SK-N-SH (cell line): ENCODE results near the gene TNFRSF4. TPM values are rescaled to one million over a fixed set of nuclear protein-coding genes. Genes with fewer than 3 reads are reported as not detected.

Experiments
- CTCF ChIA-PET: fragments of 300-600, 350-600 bp; formaldehyde crosslinking; extraction: SDS; loops from one replicate; lab custom pipeline; 2021; lab: Yijun Ruan, JAX
- POLR2A ChIA-PET: fragments of 350-600 bp; sonication (Branson Sonifier 250); formaldehyde crosslinking; extraction: SDS; loops from one replicate; lab custom pipeline; 2020; ENCODE audit warnings: antibody characterized with exemption, inconsistent platforms; lab: Yijun Ruan, JAX
- DNase-seq: peaks from one replicate; pipeline ENCODE4 v3.0.0; 2012
- H2AFZ ChIP-seq: fragments of 200-600 bp; sonication (generic); 2 replicates; pipeline ENCODE4 v1.8.1; 2016; ENCODE audit warnings: antibody characterized with exemption, mild to moderate bottlenecking, low read depth
- H3F3A ChIP-seq: fragments of 200-600 bp; sonication (generic); replicated peaks from 2 replicates; pipeline ENCODE3; 2016; ENCODE audit warnings: antibody characterized with exemption, mild to moderate bottlenecking; ENCODE audit not compliant: insufficient read depth
- H3K27ac ChIP-seq, 2 experiments: fragments of 200-500 bp in 1 of 2; fragments of 200-600 bp in 1 of 2; sonication (Bioruptor generic) in 1 of 2; sonication (generic), shearing (Covaris generic) in 1 of 2; 2 replicates each; pipeline versions ENCODE4 v1.5.1 to v1.6.1; 2014 to 2016; ENCODE audit warnings: low read depth in 2 of 2, inconsistent platforms in 1 of 2, low read length in 1 of 2, mild to moderate bottlenecking in 1 of 2, mixed read lengths in 1 of 2
- H3K27me3 ChIP-seq: fragments of 200-600 bp; sonication (generic), shearing (Covaris generic); 2 replicates; pipeline ENCODE4 v1.6.1; 2016; ENCODE audit warnings: mixed run types; ENCODE audit not compliant: insufficient read depth
- H3K36me3 ChIP-seq, 2 experiments: fragments of 200-500 bp in 1 of 2; fragments of 200-600 bp in 1 of 2; sonication (Bioruptor generic) in 1 of 2; sonication (generic) in 1 of 2; replicated peaks in 1 of 2; 2 replicates each; pipeline versions ENCODE3 to v1.5.1; 2014 to 2016; ENCODE audit warnings: low read length in 1 of 2, mild to moderate bottlenecking in 1 of 2; ENCODE audit not compliant: insufficient read depth in 2 of 2, control insufficient read depth in 1 of 2
- H3K4me1 ChIP-seq, 2 experiments: fragments of 200-500 bp in 1 of 2; fragments of 200-600 bp in 1 of 2; sonication (Bioruptor generic) in 1 of 2; sonication (generic), shearing (Covaris generic) in 1 of 2; 2 replicates each; pipeline versions ENCODE4 v1.5.1 to v1.6.1; 2014 to 2016; ENCODE audit warnings: low read depth in 1 of 2, low read length in 1 of 2, mixed run types in 1 of 2; ENCODE audit not compliant: insufficient read depth in 2 of 2, control insufficient read depth in 1 of 2
- H3K4me2 ChIP-seq: fragments of 200-600 bp; sonication (generic), shearing (Covaris generic); 2 replicates; pipeline ENCODE4 v1.6.1; 2017; ENCODE audit warnings: mixed run types
- H3K4me3 ChIP-seq, 2 experiments: fragments of 200-500 bp in 1 of 2; fragments of 200-600 bp in 1 of 2; sonication (Bioruptor generic) in 1 of 2; sonication (generic), shearing (Covaris generic) in 1 of 2; 2 replicates each; pipeline versions ENCODE4 v1.5.1 to v1.8.1; 2014 to 2016; ENCODE audit warnings: low read depth in 2 of 2, inconsistent platforms in 1 of 2, low read length in 1 of 2, mild to moderate bottlenecking in 1 of 2, mixed read lengths in 1 of 2, moderate library complexity in 1 of 2
- H3K79me2 ChIP-seq: fragments of 200-600 bp; sonication (generic); 2 replicates; pipeline ENCODE4 v1.8.1; 2017; ENCODE audit warnings: mild to moderate bottlenecking; ENCODE audit not compliant: insufficient read depth
- H3K9ac ChIP-seq: fragments of 200-600 bp; sonication (generic); 2 replicates; pipeline ENCODE4 v1.6.1; 2017; ENCODE audit warnings: mixed run types
- H3K9me2 ChIP-seq: fragments of 200-600 bp; sonication (generic); 2 replicates; pipeline ENCODE4 v1.6.1; 2017; ENCODE audit warnings: mixed run types
- H3K9me3 ChIP-seq: fragments of 200-600 bp; sonication (generic); 2 replicates; pipeline ENCODE4 v1.6.1; 2017; ENCODE audit warnings: mixed run types, mild to moderate bottlenecking, moderate library complexity
- H4K20me1 ChIP-seq: fragments of 200-600 bp; sonication (generic); 2 replicates; pipeline ENCODE4 v1.6.1; 2017; ENCODE audit warnings: mild to moderate bottlenecking, mixed run types; ENCODE audit not compliant: insufficient read depth
- CHD2 ChIP-seq: fragments of 150-350 bp; IDR thresholded peaks from 2 replicates; pipeline ENCODE4 v1.6.1; 2018; ENCODE audit warnings: low read length; ENCODE audit not compliant: partially characterized antibody
- ELF1 ChIP-seq: IDR thresholded peaks from 2 replicates; pipeline ENCODE4 v1.4.0; 2012
- EP300 ChIP-seq, 2 experiments: IDR thresholded peaks; 2 replicates each; pipeline versions ENCODE4 v1.4.0 to v1.6.1; 2012; ENCODE audit warnings: borderline replicate concordance in 1 of 2, low read depth in 1 of 2, low read length in 1 of 2
- FOXJ3 ChIP-seq: sonication (generic); formaldehyde crosslinking; IDR thresholded peaks from 2 replicates; pipeline ENCODE4 v1.5.1; 2020; ENCODE audit warnings: mild to moderate bottlenecking, missing genetic modification reagents
- FOXM1 ChIP-seq: IDR thresholded peaks from 2 replicates; pipeline ENCODE4 v1.4.0; 2012; ENCODE audit warnings: low read depth, mild to moderate bottlenecking
- GATA2 ChIP-seq: sonication (generic); formaldehyde crosslinking; IDR thresholded peaks from 2 replicates; pipeline ENCODE4 v1.5.0; 2020; ENCODE audit warnings: mild to moderate bottlenecking, missing genetic modification reagents
- JUND ChIP-seq: IDR thresholded peaks from 2 replicates; pipeline ENCODE4 v1.4.0; 2012
- MEF2A ChIP-seq: IDR thresholded peaks from 2 replicates; pipeline ENCODE4 v1.4.0; 2012; ENCODE audit warnings: low read depth, borderline replicate concordance
- MXI1 ChIP-seq: IDR thresholded peaks from 2 replicates; pipeline ENCODE4 v1.6.1; 2012; ENCODE audit warnings: mild to moderate bottlenecking, low read depth, low read length, improper control_type of control experiment
- NFIC ChIP-seq: IDR thresholded peaks from 2 replicates; pipeline ENCODE4 v1.4.0; 2012; ENCODE audit warnings: borderline replicate concordance
- PBX3 ChIP-seq: IDR thresholded peaks from 2 replicates; pipeline ENCODE4; 2012
- POLR2AphosphoS5 ChIP-seq: IDR thresholded peaks from 2 replicates; pipeline ENCODE4 v1.6.1; 2012; ENCODE audit warnings: low read depth, low read length
- RAD21 ChIP-seq: IDR thresholded peaks from 2 replicates; pipeline ENCODE4 v1.6.1; 2012; ENCODE audit warnings: mild to moderate bottlenecking, low read length
- RFX5 ChIP-seq: IDR thresholded peaks from 2 replicates; pipeline ENCODE4 v1.6.1; 2012; ENCODE audit warnings: mild to moderate bottlenecking, improper control_type of control experiment, low read length
- RXRA ChIP-seq: IDR thresholded peaks from 2 replicates; pipeline ENCODE4 v1.4.0; 2012; ENCODE audit warnings: low read depth, mild to moderate bottlenecking, borderline replicate concordance
- SMC3 ChIP-seq: IDR thresholded peaks from 2 replicates; pipeline ENCODE4 v1.6.1; 2012; ENCODE audit warnings: low read depth, low read length, improper control_type of control experiment
- TCF12 ChIP-seq: IDR thresholded peaks from 2 replicates; pipeline ENCODE4 v1.4.0; 2012
- USF1 ChIP-seq: IDR thresholded peaks from 2 replicates; pipeline ENCODE4 v1.4.0; 2012; ENCODE audit warnings: low read depth, borderline replicate concordance
- USF2 ChIP-seq: fragments of 150-350 bp; IDR thresholded peaks from 2 replicates; pipeline ENCODE4 v1.6.1; 2017; ENCODE audit warnings: antibody characterized with exemption, low read length, low read depth, borderline replicate concordance
- WGBS: methylation state at CpG from one replicate; pipeline ENCODE4 v1.1.6; 2017; ENCODE audit warnings: low lambda C conversion rate; 5-methylcytosine and 5-hydroxymethylcytosine counted together
- polyA plus RNA-seq, 3 experiments: library from polyadenylated mRNA; depleted of rRNA; stranded (reverse); fragments of >200 nt; gene quantifications; 2 replicates each; pipeline ENCODE4 v1.2.3, GENCODE V29; 2012

Gene TNFRSF4
- polyA plus RNA-seq, 1 of the 3 experiments (the other 2 are of a cell fraction) = not detected

- H3K4me2 ChIP-seq = no peak overlapping the region
- H3K79me2 ChIP-seq = no peaks in the 10 kb centered on the region
- peaks cover 0 to 10% of the 10 kb centered on the region in 2 experiments; a peak in 1 of 4 replicates for H3K4me1 ChIP-seq
- TF ChIP-seq FOXM1 = no peak
- no peak for TF ChIP-seq ELF1
- TF ChIP-seq RFX5 = no peak
- TF ChIP-seq FOXJ3 = no peak
- TF ChIP-seq USF1 = no peak
- no peak for TF ChIP-seq TCF12
- TF ChIP-seq EP300 (IDR thresholded peaks at IDR 0.05; ENCODE audit: borderline replicate concordance in 1 of 2, low read depth in 1 of 2, low read length in 1 of 2) = no peak
- no peak for TF ChIP-seq SMC3
- no peak for TF ChIP-seq RAD21
- no peak for TF ChIP-seq JUND
- TF ChIP-seq POLR2AphosphoS5 = no peak
- no peak for TF ChIP-seq GATA2
- TF ChIP-seq USF2 = no peak
- no peaks in the 10 kb centered on the region for H3K9me2 ChIP-seq
- no peaks in the 10 kb centered on the region for H3K27me3 ChIP-seq
- WGBS = 71% methylated on average over 7 of the region's 23 CpGs
- POLR2A ChIA-PET = no interaction called here
- H3K4me3 ChIP-seq = no peak overlapping the region
- no peaks in the 10 kb centered on the region for H3K36me3 ChIP-seq
- no peak overlapping the region for H3K27ac ChIP-seq
- DNase-seq = no peak
- no peaks in the 10 kb centered on the region for H4K20me1 ChIP-seq
- CTCF ChIA-PET = interaction anchor here (0.7 kb wide), 1 partner anchor 47 kb away, joined by 3 read pairs; no protein-coding TSS in a partner anchor
- H3F3A ChIP-seq = no peaks in the 10 kb centered on the region
- H3K9ac ChIP-seq = no peak overlapping the region
- no peak overlapping the region for H2AFZ ChIP-seq
- no peaks in the 10 kb centered on the region for H3K9me3 ChIP-seq
Measured at GRCh38 chr1:1243807-1244191, 29.8 kb upstream of the TNFRSF4 start.

GRCh38 chr1:1243266-1243660 is 29.3 kb upstream of the TNFRSF4 start:
- H3K27me3 ChIP-seq = no peaks in the 10 kb centered on the region
- H4K20me1 ChIP-seq = no peaks in the 10 kb centered on the region
- H3F3A ChIP-seq = no peaks in the 10 kb centered on the region
- TF ChIP-seq NFIC (no peak), TCF12 (no peak), MEF2A (no peak), CHD2 (no peak), MXI1 (no peak), SMC3 (no peak), RXRA (no peak), PBX3 (no peak)
- POLR2A ChIA-PET = no interaction called here
- H2AFZ ChIP-seq = no peak overlapping the region
- H3K9me3 ChIP-seq = no peaks in the 10 kb centered on the region
- DNase-seq = no peak
- H3K36me3 ChIP-seq = no peaks in the 10 kb centered on the region
- no peak overlapping the region for H3K27ac ChIP-seq
- no peak overlapping the region for H3K4me3 ChIP-seq
- H3K9me2 ChIP-seq = no peaks in the 10 kb centered on the region
- 90% methylated on average over 4 of the region's 23 CpGs for WGBS
- no peaks in the 10 kb centered on the region for H3K79me2 ChIP-seq
- H3K4me1 ChIP-seq = peaks cover 0 to 15% of the 10 kb centered on the region in 2 experiments; a peak in 1 of 4 replicates
- H3K4me2 ChIP-seq = no peak overlapping the region
- no peak overlapping the region for H3K9ac ChIP-seq
- CTCF ChIA-PET = interaction anchor here (0.7 to 1.8 kb wide), 2 partner anchors 48 to 121 kb away, joined by 3 to 12 read pairs; no protein-coding TSS in a partner anchor
